MCF 10A (cell line): ENCODE results near the gene DOCK9. TPM values are rescaled to one million over a fixed set of nuclear protein-coding genes. Genes with fewer than 3 reads are reported as not detected.

ENCODE experiments used
- BruUV-seq: library from RNA; stranded (reverse); fragments of 400-500 nt; replicated peaks from 2 replicates; lab custom pipeline; 2021; lab: Mats Ljungman, UMichigan
- CTCF ChIA-PET: fragments of 300-600 bp; sonication (Branson Sonifier 250); formaldehyde crosslinking; extraction: SDS; loops from one replicate; lab custom pipeline; 2021; ENCODE audit warnings: antibody characterized with exemption, inconsistent platforms; lab: Yijun Ruan, JAX
- POLR2A ChIA-PET: fragments of 300-600, 350-650 bp; sonication (Branson Sonifier 250); formaldehyde crosslinking; extraction: SDS; loops from one replicate; lab custom pipeline; 2020; ENCODE audit warnings: antibody characterized with exemption, inconsistent platforms; lab: Yijun Ruan, JAX
- DNase-seq: peaks from one replicate; pipeline ENCODE4 v3.0.0-alpha.2; 2018; ENCODE audit not compliant: unreplicated experiment
- H3K27ac Mint-ChIP-seq: one replicate; pipeline ENCODE4 v1.8.0; 2022; ENCODE audit warnings: mild to moderate bottlenecking, low read depth, mixed read lengths; ENCODE audit not compliant: unreplicated experiment
- H3K27me3 Mint-ChIP-seq: one replicate; pipeline ENCODE4 v1.8.0; 2022; ENCODE audit warnings: mixed read lengths; ENCODE audit not compliant: insufficient read depth, unreplicated experiment
- H3K36me3 Mint-ChIP-seq: one replicate; pipeline ENCODE4 v1.8.0; 2022; ENCODE audit warnings: mild to moderate bottlenecking, moderate library complexity, mixed read lengths; ENCODE audit not compliant: insufficient read depth, unreplicated experiment
- H3K4me1 Mint-ChIP-seq: one replicate; pipeline ENCODE4 v1.8.0; 2022; ENCODE audit warnings: mixed read lengths; ENCODE audit not compliant: insufficient read depth, unreplicated experiment
- H3K4me3 Mint-ChIP-seq: one replicate; pipeline ENCODE4 v1.8.0; 2022; ENCODE audit warnings: mild to moderate bottlenecking, moderate library complexity, mixed read lengths; ENCODE audit not compliant: unreplicated experiment
- H3K9me3 Mint-ChIP-seq: one replicate; pipeline ENCODE4 v1.8.0; 2022; ENCODE audit warnings: mixed read lengths; ENCODE audit not compliant: unreplicated experiment
- intact Hi-C: fragments of 100-400 bp; cut with micrococcal nuclease; formaldehyde crosslinking; loops from 2 replicates; pipeline ENCODE4 v1.14.1; 2022
- total RNA-seq: library from RNA; stranded (reverse); gene quantifications from 2 replicates; pipeline ENCODE4 v1.2.3, GENCODE V29; 2022
- TF ChIP-seq, protein P1 (sequence below): fragments of 200-600 bp; IDR thresholded peaks from one replicate; pipeline ENCODE4 v1.8.0; 2022; ENCODE audit warnings: antibody characterized with exemption, mild to moderate bottlenecking; ENCODE audit not compliant: unreplicated experiment

DOCK9 gene
- total RNA-seq, 1 experiment from 2014 or later = 77.0 TPM

- H3K27me3 Mint-ChIP-seq = no peaks in the 10 kb centered on the region
- intact Hi-C loops = loop anchor here (5.0 to 10.0 kb wide), 3 partner anchors 85 to 373 kb away; partner anchors contain the start of gene DOCK9
- CTCF ChIA-PET = no interaction called here
- peaks cover 45% of the 10 kb centered on the region for H3K36me3 Mint-ChIP-seq
- H3K27ac Mint-ChIP-seq = no peak overlapping the region
- H3K4me1 Mint-ChIP-seq = peaks cover 19% of the 10 kb centered on the region
- DNase-seq = no peak
- no peaks in the 10 kb centered on the region for H3K9me3 Mint-ChIP-seq
- POLR2A ChIA-PET = no interaction called here
- TF ChIP-seq, protein P1, sequence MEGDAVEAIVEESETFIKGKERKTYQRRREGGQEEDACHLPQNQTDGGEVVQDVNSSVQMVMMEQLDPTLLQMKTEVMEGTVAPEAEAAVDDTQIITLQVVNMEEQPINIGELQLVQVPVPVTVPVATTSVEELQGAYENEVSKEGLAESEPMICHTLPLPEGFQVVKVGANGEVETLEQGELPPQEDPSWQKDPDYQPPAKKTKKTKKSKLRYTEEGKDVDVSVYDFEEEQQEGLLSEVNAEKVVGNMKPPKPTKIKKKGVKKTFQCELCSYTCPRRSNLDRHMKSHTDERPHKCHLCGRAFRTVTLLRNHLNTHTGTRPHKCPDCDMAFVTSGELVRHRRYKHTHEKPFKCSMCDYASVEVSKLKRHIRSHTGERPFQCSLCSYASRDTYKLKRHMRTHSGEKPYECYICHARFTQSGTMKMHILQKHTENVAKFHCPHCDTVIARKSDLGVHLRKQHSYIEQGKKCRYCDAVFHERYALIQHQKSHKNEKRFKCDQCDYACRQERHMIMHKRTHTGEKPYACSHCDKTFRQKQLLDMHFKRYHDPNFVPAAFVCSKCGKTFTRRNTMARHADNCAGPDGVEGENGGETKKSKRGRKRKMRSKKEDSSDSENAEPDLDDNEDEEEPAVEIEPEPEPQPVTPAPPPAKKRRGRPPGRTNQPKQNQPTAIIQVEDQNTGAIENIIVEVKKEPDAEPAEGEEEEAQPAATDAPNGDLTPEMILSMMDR = no peak
- no peak overlapping the region for H3K4me3 Mint-ChIP-seq
- no TSS peak for BruUV-seq
These were observed 85.8 kb downstream of the DOCK9 start for GRCh38 chr13:98892077-98892476.

DNA sequence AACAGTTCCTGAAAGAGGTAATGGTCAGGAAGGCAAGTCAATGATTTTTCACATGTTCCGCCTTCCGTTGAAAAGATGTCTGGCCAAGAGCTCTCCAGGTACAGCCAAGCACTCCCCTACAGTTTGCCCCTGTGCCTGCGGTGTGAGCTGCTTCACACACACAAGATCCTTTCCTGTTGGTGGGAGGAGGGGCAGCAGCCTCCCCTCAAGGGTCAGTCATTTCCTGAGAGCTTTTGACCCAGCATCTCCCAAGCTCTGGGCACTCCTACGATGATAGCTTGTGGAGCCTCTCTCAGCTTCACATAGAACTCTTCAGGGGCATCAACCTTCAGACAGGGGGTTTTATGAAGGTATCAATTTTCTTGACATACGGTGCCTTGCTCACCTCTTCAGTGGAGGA is 86.9 kb downstream of the DOCK9 start:
- Mint-ChIP-seq H3K4me3 (no peak overlapping the region), H3K27ac (peak overlapping the region; percentile 71), H3K27me3 (no peaks in the 10 kb centered on the region), H3K36me3 (peaks cover 42% of the 10 kb centered on the region), H3K9me3 (no peaks in the 10 kb centered on the region), H3K4me1 (peaks cover 19% of the 10 kb centered on the region)
- no peak for DNase-seq
- POLR2A ChIA-PET = interaction anchor here (0.7 to 2.0 kb wide), 5 partner anchors 19 to 143 kb away, joined by 3 to 12 read pairs (median 5); no protein-coding TSS in a partner anchor
- CTCF ChIA-PET = interaction anchor here (0.8 to 3.4 kb wide), 5 partner anchors 21 to 380 kb away, joined by 3 to 25 read pairs (median 8); no protein-coding TSS in a partner anchor
- intact Hi-C loops = loop anchor here (1.0 to 10.0 kb wide), 5 partner anchors 86 to 374 kb away; partner anchors contain the start of genes DOCK9 and UBAC2
- TF ChIP-seq, protein P1 = no peak
- BruUV-seq = no TSS peak

DNA sequence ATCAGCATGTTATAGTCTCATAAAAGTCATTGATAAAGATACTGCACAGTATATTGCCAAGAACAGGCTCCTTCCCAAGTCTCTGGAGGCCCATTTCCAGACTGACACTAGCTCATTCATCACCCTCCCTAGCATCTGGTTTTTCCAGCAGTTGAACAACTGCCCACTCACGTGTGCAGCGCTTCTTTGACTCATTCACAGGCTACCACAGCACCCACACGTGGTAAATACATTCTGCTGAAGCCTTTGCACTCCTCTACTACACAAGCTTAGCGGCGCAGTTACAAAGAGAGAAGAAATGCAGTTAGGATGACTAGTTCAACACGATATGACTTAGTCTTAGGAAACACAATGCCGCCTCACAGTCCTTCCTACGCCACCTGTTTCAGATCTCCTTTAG is 87.7 kb downstream of the DOCK9 start:
- Mint-ChIP-seq H3K4me3 (no peak overlapping the region), H3K27me3 (no peaks in the 10 kb centered on the region), H3K27ac (peak overlapping the region; percentile 71), H3K4me1 (peaks cover 19% of the 10 kb centered on the region), H3K9me3 (no peaks in the 10 kb centered on the region), H3K36me3 (peaks cover 49% of the 10 kb centered on the region)
- BruUV-seq = no TSS peak
- TF ChIP-seq, protein P1 = no peak
- ChIA-PET POLR2A (interaction anchor here (0.8 to 2.0 kb wide), 8 partner anchors 15 to 261 kb away, joined by 3 to 12 read pairs (median 5); no protein-coding TSS in a partner anchor), CTCF (interaction anchor here (0.6 to 3.4 kb wide), 14 partner anchors 20 to 379 kb away, joined by 3 to 25 read pairs (median 4); no protein-coding TSS in a partner anchor)
- DNase-seq = peak; percentile 85
- intact Hi-C loops = loop anchor here (1.0 to 10.0 kb wide), 5 partner anchors 87 to 375 kb away; partner anchors contain the start of genes DOCK9 and UBAC2

DNA sequence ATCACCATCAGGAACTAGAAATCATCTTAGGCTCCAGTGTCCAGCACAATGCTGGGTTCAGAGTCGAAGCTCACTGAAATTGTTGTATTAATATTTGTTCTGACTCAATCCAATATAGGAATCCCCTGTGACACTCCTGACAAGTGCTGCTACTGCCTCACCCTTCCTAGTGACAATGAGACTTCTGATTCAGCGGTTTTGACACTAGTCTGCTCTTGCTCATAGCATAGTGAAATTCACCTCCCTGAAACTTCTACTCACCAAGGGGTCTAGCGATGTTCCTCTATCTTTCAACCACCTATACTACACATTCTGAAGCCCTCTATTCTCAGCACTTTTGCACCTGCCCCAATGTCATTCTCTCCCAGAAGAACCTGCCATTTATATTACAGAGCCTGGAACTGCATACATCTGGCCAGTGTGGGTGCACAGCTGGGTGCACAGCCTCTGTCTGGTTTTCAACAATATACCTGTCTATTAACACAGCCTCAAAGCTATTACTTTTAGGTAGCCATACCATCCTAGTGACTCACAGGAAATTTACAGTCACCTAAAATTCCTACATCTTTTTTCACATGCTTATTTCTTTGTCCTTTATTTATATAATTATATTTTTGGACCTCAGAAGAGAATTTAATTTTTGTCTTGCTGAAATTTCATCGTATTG is 88.3 kb downstream of the DOCK9 start:
- BruUV-seq = no TSS peak
- intact Hi-C loops = loop anchor here (1.0 to 10.0 kb wide), 5 partner anchors 88 to 375 kb away; partner anchors contain the start of genes DOCK9 and UBAC2
- Mint-ChIP-seq H3K36me3 (peaks cover 55% of the 10 kb centered on the region), H3K4me3 (no peak overlapping the region), H3K27ac (no peak overlapping the region), H3K4me1 (peaks cover 19% of the 10 kb centered on the region), H3K27me3 (no peaks in the 10 kb centered on the region), H3K9me3 (no peaks in the 10 kb centered on the region)
- POLR2A ChIA-PET = interaction anchor here (0.8 to 2.0 kb wide), 9 partner anchors 14 to 262 kb away, joined by 3 to 12 read pairs (median 5); no protein-coding TSS in a partner anchor
- DNase-seq = no peak
- TF ChIP-seq, protein P1 = no peak
- CTCF ChIA-PET = interaction anchor here (0.5 to 3.4 kb wide), 14 partner anchors 19 to 1560 kb away, joined by 3 to 25 read pairs (median 4); no protein-coding TSS in a partner anchor
